HG03521 (cell line): ENCODE results near the gene BAIAP2L2.
"Not testable (repeated sequence)": the region's sequence is repeated elsewhere in the genome, so short reads cannot be mapped to it uniquely, and the experiment has no call there.

Experiments used
- ATAC-seq: cut with Tn5 transposase; IDR thresholded peaks from one replicate; pipeline ENCODE4 v1.9.1; 2021; ENCODE audit warnings: mild to moderate bottlenecking, moderate library complexity; ENCODE audit not compliant: unreplicated experiment

The BAIAP2L2 gene

DNA sequence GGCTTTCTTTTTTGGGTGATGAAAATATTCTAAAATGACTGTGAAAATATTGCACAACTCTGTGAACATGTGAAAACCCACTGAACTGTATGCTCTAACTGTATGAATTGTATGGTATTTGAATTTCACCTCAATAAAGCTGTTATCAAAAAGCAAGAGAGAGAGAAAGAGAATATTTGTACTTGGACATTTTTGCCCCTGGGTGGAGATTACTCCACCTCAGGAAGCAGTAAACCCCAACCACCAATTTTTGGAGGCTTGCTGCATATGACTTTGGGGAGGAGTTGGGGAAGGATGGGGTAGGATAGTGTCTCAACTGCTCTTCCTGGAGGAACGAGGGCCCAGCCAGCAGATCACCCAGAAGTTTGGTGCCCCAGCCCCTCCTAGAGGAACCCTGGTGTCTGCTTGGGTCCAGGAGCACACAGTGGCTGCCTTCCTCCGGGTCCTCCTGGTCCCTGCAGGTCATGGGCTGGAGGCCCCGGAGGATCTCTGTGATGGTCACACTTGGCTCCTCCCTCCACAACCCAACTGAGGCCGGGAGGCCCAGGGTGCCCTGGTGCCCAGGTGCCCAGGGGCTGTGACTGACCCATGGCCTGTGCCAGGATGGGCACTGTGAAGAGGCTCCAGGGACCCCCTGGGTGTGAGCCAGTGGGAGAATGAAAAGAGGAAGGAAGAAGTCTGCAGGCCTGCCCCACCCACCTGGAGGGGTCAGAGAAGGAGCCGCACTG is 68.6 kb downstream of the BAIAP2L2 start:
- no peak for ATAC-seq

DNA sequence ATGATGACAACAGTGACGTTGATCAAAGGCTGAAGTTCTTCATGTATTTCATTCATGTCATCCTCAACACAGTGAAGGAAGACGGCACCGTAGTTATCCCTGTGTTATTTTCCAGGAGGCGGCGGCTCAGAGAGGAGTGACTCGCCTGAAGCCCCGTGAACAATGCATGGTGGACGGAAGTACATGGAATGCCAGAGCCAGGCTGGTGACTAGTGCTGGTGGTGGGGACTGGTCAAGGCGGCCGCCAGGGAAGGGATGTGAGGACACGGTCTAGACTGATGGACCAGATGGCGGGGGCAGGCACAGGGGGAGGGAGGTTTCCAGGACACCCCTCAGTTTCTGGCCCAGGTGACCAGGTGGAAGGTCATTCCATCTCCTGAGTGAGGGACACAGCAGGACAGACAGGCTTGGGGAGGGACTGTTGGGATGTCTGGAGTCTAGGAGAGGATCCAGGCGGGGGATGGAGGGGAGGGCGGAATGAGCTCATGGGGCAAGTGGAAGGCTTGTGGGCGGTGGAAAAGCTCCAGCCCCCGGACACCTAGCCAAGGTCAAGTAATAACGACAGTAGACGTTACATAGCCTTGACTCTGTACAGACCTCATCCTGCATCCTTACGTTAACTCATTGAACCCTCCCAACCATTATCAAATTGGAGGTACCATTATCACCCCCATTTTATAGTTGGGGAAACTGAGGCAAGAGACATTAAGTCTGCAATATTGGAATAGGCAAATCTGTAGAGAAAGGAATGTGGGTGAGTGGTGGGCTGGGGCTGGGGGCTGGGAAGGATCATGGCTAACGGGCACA is 69.3 kb downstream of the BAIAP2L2 start:
- no peak for ATAC-seq

- ATAC-seq, result no peak
These were observed 71.3 kb downstream of the BAIAP2L2 start for GRCh38 chr22:38038890-38039812.

DNA sequence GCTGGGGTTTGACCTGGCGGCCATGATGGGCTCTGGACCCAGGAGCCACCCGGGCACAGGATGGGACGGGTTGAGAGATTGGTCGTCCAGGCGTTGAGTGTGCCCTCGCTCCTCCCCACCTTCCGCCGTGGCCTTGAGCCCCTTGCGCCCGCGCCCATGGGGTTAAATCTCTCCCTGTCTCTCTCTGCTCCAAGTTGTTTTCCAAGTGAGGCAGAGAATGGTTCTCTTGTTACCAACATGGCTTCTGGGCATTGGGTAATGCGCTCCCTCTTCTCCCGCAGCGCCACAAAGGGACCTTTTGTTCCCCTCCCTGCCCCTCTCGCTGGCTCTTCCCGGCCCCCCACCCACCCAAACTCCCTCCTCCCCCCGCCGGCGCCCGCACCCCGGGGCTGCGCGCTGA is 72.1 kb downstream of the BAIAP2L2 start:
- no peak for ATAC-seq

GRCh38 chr22:38037367-38038150 is 72.9 kb downstream of the BAIAP2L2 start:
- ATAC-seq, result not testable (repeated sequence)

GRCh38 chr22:38036392-38037062 is 74.0 kb downstream of the BAIAP2L2 start:
- no peak for ATAC-seq

GRCh38 chr22:38035530-38035885 is 75.0 kb downstream of the BAIAP2L2 start:
- no peak for ATAC-seq
